ENCODE measurements around the gene DHRS11. TPM values are rescaled to one million over a fixed set of nuclear protein-coding genes. Genes with fewer than 3 reads are reported as not detected.

The DHRS11 gene
- total and polyA plus RNA-seq, 8 donors, result 6.5 to 15.4 (median 8.3) TPM

GRCh38 chr17:36614933-36615332 lies 23.3 kb downstream of the DHRS11 start:
- Histone ChIP-seq H3K27ac (no peak overlapping the region), H3K27me3 (no peaks in the 10 kb centered on the region), H3K36me3 (no peaks in the 10 kb centered on the region), H3K4me3 (no peak overlapping the region), H3K9me3 (no peaks in the 10 kb centered on the region), H3K4me1 (no peaks in the 10 kb centered on the region)
- TF ChIP-seq, protein P1, sequence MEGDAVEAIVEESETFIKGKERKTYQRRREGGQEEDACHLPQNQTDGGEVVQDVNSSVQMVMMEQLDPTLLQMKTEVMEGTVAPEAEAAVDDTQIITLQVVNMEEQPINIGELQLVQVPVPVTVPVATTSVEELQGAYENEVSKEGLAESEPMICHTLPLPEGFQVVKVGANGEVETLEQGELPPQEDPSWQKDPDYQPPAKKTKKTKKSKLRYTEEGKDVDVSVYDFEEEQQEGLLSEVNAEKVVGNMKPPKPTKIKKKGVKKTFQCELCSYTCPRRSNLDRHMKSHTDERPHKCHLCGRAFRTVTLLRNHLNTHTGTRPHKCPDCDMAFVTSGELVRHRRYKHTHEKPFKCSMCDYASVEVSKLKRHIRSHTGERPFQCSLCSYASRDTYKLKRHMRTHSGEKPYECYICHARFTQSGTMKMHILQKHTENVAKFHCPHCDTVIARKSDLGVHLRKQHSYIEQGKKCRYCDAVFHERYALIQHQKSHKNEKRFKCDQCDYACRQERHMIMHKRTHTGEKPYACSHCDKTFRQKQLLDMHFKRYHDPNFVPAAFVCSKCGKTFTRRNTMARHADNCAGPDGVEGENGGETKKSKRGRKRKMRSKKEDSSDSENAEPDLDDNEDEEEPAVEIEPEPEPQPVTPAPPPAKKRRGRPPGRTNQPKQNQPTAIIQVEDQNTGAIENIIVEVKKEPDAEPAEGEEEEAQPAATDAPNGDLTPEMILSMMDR (IDR thresholded peaks at IDR 0.05), result no peak
- ATAC-seq, result no peak
- FAIRE-seq, result no peak
- intact Hi-C loops (cut with DNase I), result no loop called here
- DNase-seq, result no peak
- 45 to 58% methylated on average over 5 of the region's 5 CpGs for WGBS, 2 donors

DNA sequence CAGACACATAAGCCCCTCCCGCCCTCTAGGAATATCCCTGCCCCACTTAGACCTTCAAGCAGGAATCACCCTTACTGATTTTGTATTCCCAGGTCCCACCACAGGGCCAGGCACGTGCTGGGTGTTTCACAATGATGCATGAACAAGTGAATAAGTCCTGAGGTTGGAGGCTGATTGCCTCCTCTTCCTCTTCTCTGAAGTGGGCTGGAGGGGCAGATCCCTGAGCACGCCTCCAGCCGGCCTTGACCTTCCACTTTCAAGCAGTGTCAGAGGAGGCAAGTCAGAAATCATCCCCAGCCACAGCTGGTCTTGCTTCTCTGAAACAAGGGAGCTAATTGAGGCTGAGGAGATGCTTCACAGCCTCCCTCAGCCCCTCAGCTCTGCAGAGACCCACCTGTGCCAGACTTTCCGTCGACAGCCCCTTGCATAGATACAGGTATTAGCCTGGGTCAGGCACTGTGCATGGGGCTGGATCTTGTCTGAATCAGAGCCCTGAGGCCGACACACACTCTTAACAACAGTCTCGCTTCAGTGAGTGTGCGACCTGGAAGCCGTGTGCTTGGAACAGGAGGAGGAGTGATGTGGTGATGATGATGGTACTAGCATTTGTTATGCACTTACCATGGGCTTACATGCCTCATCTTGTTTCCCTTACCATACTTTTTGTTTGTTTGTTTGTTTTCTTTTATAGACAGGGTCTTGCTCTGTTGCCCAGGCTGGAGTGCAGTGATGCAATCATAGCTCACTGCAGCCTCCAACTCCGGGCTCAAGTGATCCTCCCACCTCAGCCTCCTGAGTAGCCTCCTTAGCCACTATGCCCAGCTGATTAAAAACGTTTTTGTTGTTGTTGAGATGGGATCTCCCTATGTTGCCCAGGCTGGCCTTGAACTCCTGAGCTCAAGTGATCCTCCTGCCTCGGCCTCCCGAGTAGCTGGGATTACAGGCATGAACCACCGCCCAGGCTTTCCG lies 24.7 kb downstream of the DHRS11 start:
- TF ChIP-seq, protein P1 (IDR thresholded peaks at IDR 0.05), result no peak
- Histone ChIP-seq H3K4me1 (no peaks in the 10 kb centered on the region), H3K36me3 (no peaks in the 10 kb centered on the region), H3K9me3 (no peaks in the 10 kb centered on the region), H3K27me3 (no peaks in the 10 kb centered on the region), H3K4me3 (no peak overlapping the region), H3K27ac (no peak overlapping the region)
- FAIRE-seq (no peak), ATAC-seq (no peak), DNase-seq (no peak)
- intact Hi-C loops (cut with DNase I), result no loop called here
- 74 to 79% methylated on average over 16 of the region's 16 CpGs for WGBS, 2 donors

DNA sequence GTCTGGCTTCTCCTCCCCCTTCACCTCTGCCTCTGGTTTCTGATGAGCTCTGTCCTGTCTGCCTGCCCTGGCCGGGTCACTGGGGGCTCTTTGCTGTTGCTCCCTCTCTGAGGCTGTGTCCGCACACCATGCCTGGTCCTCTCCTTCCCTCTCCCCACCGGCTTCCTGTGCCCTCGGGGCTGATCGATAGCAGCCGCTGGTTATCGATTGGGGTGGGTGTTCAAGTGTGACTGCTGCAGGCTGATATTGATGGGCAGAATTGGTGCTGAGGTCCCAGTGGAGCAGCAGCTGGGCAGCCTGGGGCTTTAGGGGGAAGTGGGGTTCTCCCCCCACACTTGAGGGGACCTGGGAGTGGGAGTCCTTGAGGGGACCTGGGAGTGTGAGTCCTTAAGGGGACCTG lies 26.1 kb downstream of the DHRS11 start:
- Histone ChIP-seq H3K9me3 (no peaks in the 10 kb centered on the region), H3K36me3 (no peaks in the 10 kb centered on the region), H3K4me1 (no peaks in the 10 kb centered on the region), H3K27me3 (no peaks in the 10 kb centered on the region), H3K27ac (no peak overlapping the region), H3K4me3 (no peak overlapping the region)
- DNase-seq, result no peak
- intact Hi-C loops (cut with DNase I), result no loop called here
- FAIRE-seq, result no peak
- TF ChIP-seq, protein P1 (IDR thresholded peaks at IDR 0.05), result no peak
- no peak for ATAC-seq
- WGBS, 2 donors, result 61 to 65% methylated on average over 7 of the region's 7 CpGs

GRCh38 chr17:36623281-36623680 lies 31.6 kb downstream of the DHRS11 start:
- Histone ChIP-seq H3K9me3 (no peaks in the 10 kb centered on the region), H3K4me1 (no peaks in the 10 kb centered on the region), H3K36me3 (no peaks in the 10 kb centered on the region), H3K27ac (no peak overlapping the region), H3K4me3 (no peak overlapping the region), H3K27me3 (no peaks in the 10 kb centered on the region)
- ATAC-seq (no peak), FAIRE-seq (no peak), DNase-seq (no peak)
- WGBS, 2 donors, result 57 to 69% methylated on average over 3 of the region's 3 CpGs
- intact Hi-C loops (cut with DNase I), result no loop called here
- TF ChIP-seq, protein P1 (IDR thresholded peaks at IDR 0.05), result no peak

DNA sequence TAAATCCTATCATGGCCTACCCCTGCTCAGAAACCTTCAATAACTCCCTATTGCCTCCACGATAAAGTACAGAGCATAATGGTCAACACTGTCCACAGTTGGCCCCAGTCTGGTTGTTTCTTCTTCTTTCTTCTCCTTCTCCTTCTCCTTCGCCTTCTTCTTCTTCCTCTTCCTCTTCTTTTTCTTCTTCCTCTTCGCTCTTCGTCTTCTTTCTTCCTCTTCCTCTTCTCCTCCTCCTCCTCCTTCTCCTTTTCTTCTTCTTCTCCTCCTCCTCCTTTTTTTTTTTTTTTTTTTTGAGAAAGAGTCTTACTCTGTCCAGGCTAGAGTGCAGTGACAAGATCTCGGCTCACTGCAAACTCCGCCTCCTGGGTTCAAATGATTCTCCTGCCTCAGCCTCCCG lies 33.5 kb downstream of the DHRS11 start:
- ATAC-seq (no peak), FAIRE-seq (no peak), DNase-seq (no peak)
- H3K9me3 ChIP-seq, result no peaks in the 10 kb centered on the region
- TF ChIP-seq, protein P1 (IDR thresholded peaks at IDR 0.05), result no peak
- H3K27me3 ChIP-seq, result no peaks in the 10 kb centered on the region
- no peak overlapping the region for H3K4me3 ChIP-seq
- no peaks in the 10 kb centered on the region for H3K4me1 ChIP-seq
- 79 to 85% methylated on average over 7 of the region's 7 CpGs for WGBS, 2 donors
- no peak overlapping the region for H3K27ac ChIP-seq
- intact Hi-C loops (cut with DNase I), result loop anchor here in 1 of 3 donors (5.0 kb wide), 1 partner anchor 422 kb away; no protein-coding TSS in a partner anchor
- H3K36me3 ChIP-seq, result no peaks in the 10 kb centered on the region
